Kidney (tissue), 14 donors: ENCODE results near the gene MYH14. TPM values are rescaled to one million over a fixed set of nuclear protein-coding genes. Genes with fewer than 3 reads are reported as not detected.
A peak's percentile ranks its signal among the peaks of the same experiment; 100 is the strongest.

Source experiments
- DNase-seq, 5 donors: peaks; one replicate each; pipeline ENCODE4 v3.0.0-alpha.2; 2013 to 2020
- FAIRE-seq: peaks from 2 replicates; lab custom pipeline; 2012; peaks lifted over from hg19 to GRCh38; lab: Jason Lieb, UNC
- H3K27ac ChIP-seq, 2 donors: one replicate each; pipeline ENCODE4 v1.7.0; 2013; ENCODE audit warnings: low read depth in 2 of 2, low read length in 2 of 2, inconsistent platforms in 1 of 2
- H3K27me3 ChIP-seq: one replicate; pipeline ENCODE4 v1.7.1; 2013; ENCODE audit warnings: low read length, inconsistent platforms; ENCODE audit not compliant: control insufficient read depth, insufficient read depth
- H3K36me3 ChIP-seq, 3 donors: one replicate each; pipeline versions ENCODE4 v1.7.0 to v1.7.1; 2013; ENCODE audit warnings: low read length in 3 of 3, control low read depth in 1 of 3, inconsistent platforms in 1 of 3; ENCODE audit not compliant: insufficient read depth in 3 of 3, control insufficient read depth in 2 of 3
- H3K4me1 ChIP-seq, 3 donors: one replicate each; pipeline versions ENCODE4 v1.7.0 to v1.7.1; 2013; ENCODE audit warnings: low read length in 3 of 3, inconsistent platforms in 1 of 3, low read depth in 1 of 3; ENCODE audit not compliant: control insufficient read depth in 2 of 3, insufficient read depth in 2 of 3
- H3K4me3 ChIP-seq, 3 donors: one replicate each; pipeline versions ENCODE4 v1.7.0 to v1.8.1; 2013; ENCODE audit warnings: low read length in 3 of 3, control low read depth in 1 of 3, inconsistent platforms in 1 of 3
- H3K9ac ChIP-seq, 3 donors: one replicate each; pipeline versions ENCODE4 v1.7.0 to v1.7.1; 2013; ENCODE audit warnings: low read length in 3 of 3, control low read depth in 1 of 3, inconsistent platforms in 1 of 3
- H3K9me3 ChIP-seq, 3 donors: one replicate each; pipeline versions ENCODE4 v1.7.0 to v1.7.1; 2013; ENCODE audit warnings: low read length in 3 of 3, control low read depth in 1 of 3, inconsistent platforms in 1 of 3; ENCODE audit not compliant: control insufficient read depth in 2 of 3, insufficient read depth in 1 of 3
- intact Hi-C: fragments of 100-400 bp; cut with DNase I; formaldehyde crosslinking; loops from one replicate; pipeline ENCODE4 v1.11.1; 2022
- polyA plus RNA-seq: library from polyadenylated mRNA; stranded (reverse); fragments of 350-450 nt; fragmentation: Illumina TruSeq; extraction: RNeasy Lipid Tissue Mini Kit (QIAGEN cat#74804); gene quantifications from one replicate; pipeline ENCODE4 v1.2.3, GENCODE V29; 2014; ENCODE audit warnings: low read depth, low replicate concordance; ENCODE audit not compliant: insufficient read depth
- total RNA-seq: library from RNA; stranded (reverse); fragmentation: NEBNext Ultra II Directional; extraction: Animal tissue kit (Norgen Biotek cat#: 25700); gene quantifications from one replicate; pipeline ENCODE4 v1.2.1, GENCODE V29; 2021
- TF ChIP-seq, protein P1 (sequence below): IDR thresholded peaks from 3 replicates; pipeline ENCODE4 v1.5.1; 2012; ENCODE audit warnings: mild to moderate bottlenecking, moderate library complexity, borderline replicate concordance; ENCODE audit not compliant: insufficient read depth; ENCODE audit errors: extremely low read depth
- donor health status: control.
- donor health status: control.
- donor health status: control.
- donor health status: control.
- donor health status: control.
- donor health status: DM: yes; HTN: yes; CAD: no.
- donor health status: Normal renal cell carcinoma (clear cell type).

The MYH14 gene
- total and polyA plus RNA-seq, 2 donors from 2014 or later, result 23.9 to 81.4 TPM

DNA sequence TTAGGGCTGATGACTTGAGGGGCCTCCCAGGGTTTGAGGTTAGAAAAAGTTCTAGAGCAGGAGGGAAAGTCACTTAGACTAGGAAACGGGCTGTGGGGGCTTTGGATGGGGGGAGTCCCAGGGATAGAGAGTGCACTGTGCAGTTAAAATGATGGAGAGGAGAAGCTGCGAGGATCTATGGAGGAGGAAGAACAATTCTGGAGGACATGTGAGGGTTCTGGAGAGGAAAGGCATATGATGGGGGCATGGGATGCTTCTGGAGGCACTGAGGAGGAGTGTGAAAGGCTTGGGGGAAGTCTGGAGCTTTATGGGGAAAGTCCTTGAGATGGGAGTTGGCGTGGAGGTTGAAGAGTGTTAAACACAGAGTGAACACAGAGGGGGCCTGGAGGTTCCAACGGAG is 123.6 kb downstream of the MYH14 start:
- TF ChIP-seq, protein P1, sequence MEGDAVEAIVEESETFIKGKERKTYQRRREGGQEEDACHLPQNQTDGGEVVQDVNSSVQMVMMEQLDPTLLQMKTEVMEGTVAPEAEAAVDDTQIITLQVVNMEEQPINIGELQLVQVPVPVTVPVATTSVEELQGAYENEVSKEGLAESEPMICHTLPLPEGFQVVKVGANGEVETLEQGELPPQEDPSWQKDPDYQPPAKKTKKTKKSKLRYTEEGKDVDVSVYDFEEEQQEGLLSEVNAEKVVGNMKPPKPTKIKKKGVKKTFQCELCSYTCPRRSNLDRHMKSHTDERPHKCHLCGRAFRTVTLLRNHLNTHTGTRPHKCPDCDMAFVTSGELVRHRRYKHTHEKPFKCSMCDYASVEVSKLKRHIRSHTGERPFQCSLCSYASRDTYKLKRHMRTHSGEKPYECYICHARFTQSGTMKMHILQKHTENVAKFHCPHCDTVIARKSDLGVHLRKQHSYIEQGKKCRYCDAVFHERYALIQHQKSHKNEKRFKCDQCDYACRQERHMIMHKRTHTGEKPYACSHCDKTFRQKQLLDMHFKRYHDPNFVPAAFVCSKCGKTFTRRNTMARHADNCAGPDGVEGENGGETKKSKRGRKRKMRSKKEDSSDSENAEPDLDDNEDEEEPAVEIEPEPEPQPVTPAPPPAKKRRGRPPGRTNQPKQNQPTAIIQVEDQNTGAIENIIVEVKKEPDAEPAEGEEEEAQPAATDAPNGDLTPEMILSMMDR, result no peak
- H3K27me3 ChIP-seq, result peaks cover 9% of the 10 kb centered on the region
- no peak overlapping the region for H3K27ac ChIP-seq
- DNase-seq, result no peak
- no peaks in the 10 kb centered on the region for H3K36me3 ChIP-seq
- FAIRE-seq, result no peak
- no peak overlapping the region for H3K9ac ChIP-seq
- H3K9me3 ChIP-seq, result no peaks in the 10 kb centered on the region
- intact Hi-C loops, result no loop called here
- peaks cover 0 to 22% (median 0%) of the 10 kb centered on the region in 3 donors for H3K4me1 ChIP-seq
- peak overlapping the region; percentile 30 to 51 (median 47) for H3K4me3 ChIP-seq

DNA sequence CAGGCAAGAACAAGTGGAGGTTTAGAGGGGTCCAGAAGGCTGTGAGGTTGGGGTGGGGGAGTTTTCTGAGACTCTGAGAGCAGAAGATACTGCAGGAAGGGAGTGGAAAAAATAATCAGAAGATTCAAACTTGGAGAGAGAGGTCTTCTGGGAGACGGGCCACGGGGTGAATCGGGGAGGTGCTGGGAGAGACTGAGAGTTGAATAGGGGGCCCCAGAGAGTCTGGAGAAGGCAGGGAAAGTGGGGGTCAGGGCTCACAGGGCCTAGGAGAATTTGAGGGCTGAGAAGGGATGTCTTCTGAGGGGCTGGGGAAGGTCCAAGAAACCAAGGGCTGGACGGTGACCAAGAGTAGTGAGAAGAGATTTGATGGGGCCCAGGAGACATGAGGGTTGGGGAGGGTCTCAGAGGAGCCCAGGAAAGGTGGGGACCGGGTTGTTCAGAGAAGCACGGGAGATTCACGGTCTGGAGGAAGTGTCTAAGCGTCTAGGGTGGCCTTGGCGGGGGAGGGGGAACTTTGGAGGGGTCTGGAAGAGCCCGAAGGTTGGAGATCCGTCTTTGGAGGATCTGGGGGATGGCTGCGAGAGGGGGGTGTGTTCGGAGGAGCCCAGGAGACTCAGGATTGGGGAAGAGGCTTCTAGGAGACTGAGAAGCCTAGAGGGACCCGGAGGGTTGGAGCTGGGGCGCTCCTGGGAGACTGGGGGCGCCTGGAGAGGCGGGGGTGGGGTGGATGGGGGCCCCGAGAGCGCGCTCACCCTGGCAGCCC is 124.2 kb downstream of the MYH14 start:
- Histone ChIP-seq H3K9ac (no peak overlapping the region), H3K36me3 (no peaks in the 10 kb centered on the region), H3K27me3 (peaks cover 9% of the 10 kb centered on the region), H3K27ac (no peak overlapping the region), H3K4me1 (peaks cover 0 to 24% (median 0%) of the 10 kb centered on the region in 3 donors), H3K9me3 (no peaks in the 10 kb centered on the region), H3K4me3 (peak overlapping the region; percentile 30 to 47 (median 35))
- intact Hi-C loops, result no loop called here
- peak in 1 of 5 donors; percentile 73 for DNase-seq
- no peak for FAIRE-seq
- TF ChIP-seq, protein P1, result no peak

DNA sequence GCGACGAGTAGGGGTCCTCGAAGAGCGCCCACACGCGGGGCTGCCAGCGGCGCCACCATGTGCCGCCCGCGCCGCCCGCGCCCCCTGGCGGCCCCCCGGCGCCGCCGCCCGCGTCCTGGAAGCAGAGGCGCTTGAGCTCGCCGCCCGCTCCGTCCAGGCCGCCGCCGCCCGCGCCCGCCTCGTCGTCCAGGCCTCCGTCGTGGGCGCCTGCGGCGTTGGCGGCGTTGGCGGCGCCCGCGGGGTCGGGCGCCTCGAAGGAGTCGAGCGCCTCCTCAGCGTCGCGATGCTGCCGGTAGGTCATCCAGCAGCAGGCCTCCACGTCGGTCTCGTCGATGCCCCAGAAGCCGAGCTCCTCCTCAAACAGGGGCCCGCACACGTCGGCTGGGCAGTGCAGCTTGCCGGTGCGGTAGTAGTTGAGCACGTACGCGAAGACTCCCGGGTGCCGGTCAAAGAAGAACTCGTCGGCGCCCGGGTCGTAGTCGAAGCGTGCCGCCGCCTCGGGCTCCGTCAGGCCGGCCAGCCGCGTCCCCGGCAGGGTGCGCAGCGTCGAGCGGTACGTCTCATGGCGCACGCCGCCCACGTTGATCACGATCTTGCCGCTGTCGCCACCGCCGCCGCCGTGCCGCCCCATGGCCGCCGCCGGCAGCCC is 124.9 kb downstream of the MYH14 start:
- Histone ChIP-seq H3K36me3 (no peaks in the 10 kb centered on the region), H3K9me3 (no peaks in the 10 kb centered on the region), H3K9ac (no peak overlapping the region), H3K4me3 (peak overlapping the region; percentile 11 to 51 (median 48)), H3K4me1 (peaks cover 0 to 24% (median 0%) of the 10 kb centered on the region in 3 donors), H3K27me3 (peaks cover 9% of the 10 kb centered on the region), H3K27ac (no peak overlapping the region)
- FAIRE-seq (no peak), DNase-seq (peak in 2 of 5 donors; percentile 29 to 84)
- TF ChIP-seq, protein P1, result peak; percentile 47
- intact Hi-C loops, result no loop called here
